ENCODE measurements around the gene RER1.
A peak's percentile ranks its signal among the peaks of the same experiment; 100 is the strongest.

RER1 gene

GRCh38 chr1:2409745-2410144 lies 18.1 kb downstream of the RER1 start:
- H3K27me3 Mint-ChIP-seq = no peaks in the 10 kb centered on the region
- H3K36me3 Mint-ChIP-seq = peaks cover 13% of the 10 kb centered on the region
- H3K4me3 Mint-ChIP-seq = no peak overlapping the region
- H3K27ac Mint-ChIP-seq = no peak overlapping the region
- no peaks in the 10 kb centered on the region for H3K9me3 Mint-ChIP-seq
- no peak for DNase-seq
- CTCF ChIA-PET = no interaction called here
- peaks cover 21% of the 10 kb centered on the region for H3K4me1 Mint-ChIP-seq

- peak overlapping the region; percentile 86 for H3K27ac Mint-ChIP-seq
Observed at GRCh38 chr1:2411801-2412394, 20.3 kb downstream of the RER1 start.

GRCh38 chr1:2412395-2412772 lies 20.7 kb downstream of the RER1 start, which contains the start of gene PEX10:
Gene PEX10 (minus strand): TSS chr1:2412564. CDS start chr1:2412502, 62 bp downstream.
- peak within 1 kb of the TSS; percentile 84 for H3K4me3 Mint-ChIP-seq
- H3K36me3 Mint-ChIP-seq = peaks cover 7% of the 10 kb centered on the region
- peak within 1 kb of the TSS; percentile 90 for H3K27ac Mint-ChIP-seq
- peaks cover 46% of the 10 kb centered on the region for H3K4me1 Mint-ChIP-seq
- H3K27me3 Mint-ChIP-seq = no peaks in the 10 kb centered on the region
- CTCF ChIA-PET = interaction anchor here (0.6 to 1.7 kb wide), 3 partner anchors 31 to 217 kb away, joined by 3 to 16 read pairs (median 9); partner anchors contain the start of gene FAAP20
- DNase-seq = peak; percentile 99
- H3K9me3 Mint-ChIP-seq = no peaks in the 10 kb centered on the region

More at GRCh38 chr1:2411801-2412394, 20.3 kb downstream of the RER1 start:
- no peak for DNase-seq
- CTCF ChIA-PET = no interaction called here
- H3K4me3 Mint-ChIP-seq = peak overlapping the region; percentile 84
- H3K36me3 Mint-ChIP-seq = peaks cover 7% of the 10 kb centered on the region
- no peaks in the 10 kb centered on the region for H3K9me3 Mint-ChIP-seq
- H3K4me1 Mint-ChIP-seq = peaks cover 41% of the 10 kb centered on the region
- no peaks in the 10 kb centered on the region for H3K27me3 Mint-ChIP-seq

GRCh38 chr1:2412773-2413494 lies 21.3 kb downstream of the RER1 start:
- H3K4me1 Mint-ChIP-seq = peaks cover 47% of the 10 kb centered on the region
- H3K9me3 Mint-ChIP-seq = no peaks in the 10 kb centered on the region
- peak overlapping the region; percentile 90 for H3K27ac Mint-ChIP-seq
- DNase-seq = no peak
- H3K27me3 Mint-ChIP-seq = no peaks in the 10 kb centered on the region
- peak overlapping the region; percentile 81 for H3K4me3 Mint-ChIP-seq
- CTCF ChIA-PET = interaction anchor here (0.6 to 1.7 kb wide), 5 partner anchors 22 to 218 kb away, joined by 3 to 16 read pairs (median 3); partner anchors contain the start of genes FAAP20, MORN1 and RER1
- H3K36me3 Mint-ChIP-seq = peaks cover 7% of the 10 kb centered on the region

- Mint-ChIP-seq H3K4me1 (peaks cover 51% of the 10 kb centered on the region), H3K4me3 (peak overlapping the region; percentile 80), H3K9me3 (no peaks in the 10 kb centered on the region), H3K27ac (peak overlapping the region; percentile 90), H3K27me3 (no peaks in the 10 kb centered on the region), H3K36me3 (peaks cover 7% of the 10 kb centered on the region)
- CTCF ChIA-PET = interaction anchor here (1.0 to 1.7 kb wide), 6 partner anchors 22 to 219 kb away, joined by 3 to 16 read pairs (median 8); partner anchors contain the start of genes FAAP20, MORN1 and RER1
- DNase-seq = peak; percentile 34
Observed at GRCh38 chr1:2413495-2414296, 22.1 kb downstream of the RER1 start.

- Mint-ChIP-seq H3K36me3 (peaks cover 7% of the 10 kb centered on the region), H3K27ac (peak overlapping the region; percentile 90), H3K4me3 (peak overlapping the region; percentile 80), H3K4me1 (peaks cover 56% of the 10 kb centered on the region), H3K27me3 (no peaks in the 10 kb centered on the region), H3K9me3 (no peaks in the 10 kb centered on the region)
- peak; percentile 89 for DNase-seq
- CTCF ChIA-PET = interaction anchor here (0.6 to 2.5 kb wide), 7 partner anchors 110 to 372 kb away, joined by 3 to 14 read pairs (median 6); partner anchors contain the start of genes FAAP20 and PANK4
Observed at GRCh38 chr1:2414297-2414958, 22.8 kb downstream of the RER1 start.

- no peak for DNase-seq
- peaks cover 7% of the 10 kb centered on the region for H3K36me3 Mint-ChIP-seq
- H3K4me3 Mint-ChIP-seq = peak overlapping the region; percentile 80
- CTCF ChIA-PET = interaction anchor here (0.7 to 2.5 kb wide), 15 partner anchors 12 to 371 kb away, joined by 3 to 11 read pairs (median 5); partner anchors contain the start of genes FAAP20, PANK4 and TNFRSF14
- peaks cover 55% of the 10 kb centered on the region for H3K4me1 Mint-ChIP-seq
- H3K9me3 Mint-ChIP-seq = no peaks in the 10 kb centered on the region
- no peaks in the 10 kb centered on the region for H3K27me3 Mint-ChIP-seq
- H3K27ac Mint-ChIP-seq = peak overlapping the region; percentile 90
Observed at GRCh38 chr1:2415337-2415736, 23.7 kb downstream of the RER1 start.

- no peaks in the 10 kb centered on the region for H3K9me3 Mint-ChIP-seq
- CTCF ChIA-PET = interaction anchor here (0.7 to 2.5 kb wide), 15 partner anchors 11 to 371 kb away, joined by 3 to 11 read pairs (median 5); partner anchors contain the start of genes FAAP20, PANK4 and TNFRSF14
- H3K36me3 Mint-ChIP-seq = peaks cover 7% of the 10 kb centered on the region
- H3K27me3 Mint-ChIP-seq = no peaks in the 10 kb centered on the region
- peak overlapping the region; percentile 80 for H3K4me3 Mint-ChIP-seq
- peak overlapping the region; percentile 90 for H3K27ac Mint-ChIP-seq
- peaks cover 50% of the 10 kb centered on the region for H3K4me1 Mint-ChIP-seq
- peak; percentile 76 for DNase-seq
Observed at GRCh38 chr1:2415801-2416208, 24.2 kb downstream of the RER1 start.

- Mint-ChIP-seq H3K9me3 (no peaks in the 10 kb centered on the region), H3K36me3 (peaks cover 7% of the 10 kb centered on the region), H3K4me1 (peaks cover 48% of the 10 kb centered on the region), H3K27me3 (no peaks in the 10 kb centered on the region), H3K4me3 (peak overlapping the region; percentile 80), H3K27ac (peak overlapping the region; percentile 90)
- peak; percentile 71 for DNase-seq
- CTCF ChIA-PET = interaction anchor here (0.8 to 2.5 kb wide), 13 partner anchors 11 to 370 kb away, joined by 3 to 11 read pairs (median 5); partner anchors contain the start of genes FAAP20, PANK4 and TNFRSF14
Observed at GRCh38 chr1:2416403-2416802, 24.8 kb downstream of the RER1 start.

- DNase-seq = no peak
- CTCF ChIA-PET = interaction anchor here (1.4 kb wide), 1 partner anchor 222 kb away, joined by 5 read pairs; the partner anchor contains the start of gene FAAP20
- Mint-ChIP-seq H3K36me3 (peaks cover 7% of the 10 kb centered on the region), H3K27me3 (peaks cover 3% of the 10 kb centered on the region), H3K4me1 (peaks cover 44% of the 10 kb centered on the region), H3K9me3 (no peaks in the 10 kb centered on the region), H3K4me3 (peak overlapping the region; percentile 80), H3K27ac (peak overlapping the region; percentile 90)
Observed at GRCh38 chr1:2417083-2417832, 25.6 kb downstream of the RER1 start.

- Mint-ChIP-seq H3K36me3 (peaks cover 7% of the 10 kb centered on the region), H3K4me1 (peaks cover 44% of the 10 kb centered on the region), H3K27ac (peak overlapping the region; percentile 19), H3K27me3 (peaks cover 6% of the 10 kb centered on the region), H3K4me3 (no peak overlapping the region), H3K9me3 (peaks cover under 1% of the 10 kb centered on the region)
- CTCF ChIA-PET = no interaction called here
- no peak for DNase-seq
Observed at GRCh38 chr1:2417833-2418225, 26.2 kb downstream of the RER1 start.

GRCh38 chr1:2418791-2419320 lies 27.2 kb downstream of the RER1 start:
- H3K27me3 Mint-ChIP-seq = peaks cover 13% of the 10 kb centered on the region
- H3K4me1 Mint-ChIP-seq = peaks cover 44% of the 10 kb centered on the region
- no peak for DNase-seq
- peaks cover 8% of the 10 kb centered on the region for H3K9me3 Mint-ChIP-seq
- no peak overlapping the region for H3K27ac Mint-ChIP-seq
- CTCF ChIA-PET = no interaction called here
- no peak overlapping the region for H3K4me3 Mint-ChIP-seq
- peaks cover 7% of the 10 kb centered on the region for H3K36me3 Mint-ChIP-seq

Data from activated naive CD4-positive, alpha-beta T cell treated with anti-CD3 and anti-CD28 coated beads, Interleukin-2, amount 10 ng/mL, durations not matched to agents 7 days and 5 days (primary cell).